Caco-2 (cell line): Measurements from ENCODE around the gene CASP1. TPM values are rescaled to one million over a fixed set of nuclear protein-coding genes. Genes with fewer than 3 reads are reported as not detected.

Experiments
- BruUV-seq: library from RNA; stranded (reverse); fragments of 400-500 nt; replicated peaks from 2 replicates; lab custom pipeline; 2021; lab: Mats Ljungman, UMichigan
- CTCF ChIA-PET: fragments of 300-600 bp; sonication (Branson Sonifier 250); formaldehyde crosslinking; loops from one replicate; lab custom pipeline; 2022; ENCODE audit warnings: antibody characterized with exemption; lab: Charles Lee
- POLR2A ChIA-PET: fragments of 300-600 bp; sonication (Branson Sonifier 250); formaldehyde crosslinking; loops from one replicate; lab custom pipeline; 2022; ENCODE audit warnings: antibody characterized with exemption; lab: Charles Lee
- DNase-seq, 2 experiments: peaks; one replicate each; pipeline versions ENCODE4 v3.0.0 to v3.0.0-alpha.2; 2020 to 2022
- H3K27me3 ChIP-seq: replicated peaks from 2 replicates; pipeline ENCODE4 v1.6.0; 2011; ENCODE audit warnings: low read length; ENCODE audit not compliant: control insufficient read depth, insufficient read depth
- H3K36me3 ChIP-seq: 2 replicates; pipeline ENCODE4 v1.5.1; 2011; ENCODE audit warnings: low read length; ENCODE audit not compliant: control insufficient read depth, insufficient read depth
- H3K4me1 ChIP-seq: fragments of 250-450 bp; sonication (Bioruptor Pico); 2 replicates; pipeline ENCODE4 v1.5.1; 2020; ENCODE audit warnings: mild to moderate bottlenecking
- H3K4me3 ChIP-seq: 2 replicates; pipeline ENCODE4 v1.5.1; 2011; ENCODE audit warnings: low read depth, mild to moderate bottlenecking, control low read depth, low read length
- H3K9me3 ChIP-seq: fragments of 250-450 bp; sonication (Bioruptor Pico); 2 replicates; pipeline ENCODE4 v1.5.1; 2020; ENCODE audit warnings: mild to moderate bottlenecking, moderate library complexity
- H3K27ac Mint-ChIP-seq: one replicate; pipeline ENCODE4 v1.8.0; 2022; ENCODE audit warnings: mixed read lengths; ENCODE audit not compliant: unreplicated experiment
- H3K27me3 Mint-ChIP-seq: one replicate; pipeline ENCODE4 v1.8.0; 2022; ENCODE audit warnings: mixed read lengths; ENCODE audit not compliant: insufficient read depth, unreplicated experiment
- H3K36me3 Mint-ChIP-seq: one replicate; pipeline ENCODE4 v1.8.0; 2022; ENCODE audit warnings: mild to moderate bottlenecking, mixed read lengths; ENCODE audit not compliant: insufficient read depth, unreplicated experiment
- H3K4me1 Mint-ChIP-seq: one replicate; pipeline ENCODE4 v1.8.0; 2022; ENCODE audit warnings: low read depth, mixed read lengths; ENCODE audit not compliant: unreplicated experiment
- H3K4me3 Mint-ChIP-seq: one replicate; pipeline ENCODE4 v1.8.0; 2022; ENCODE audit warnings: mild to moderate bottlenecking, moderate library complexity, mixed read lengths; ENCODE audit not compliant: unreplicated experiment
- H3K9me3 Mint-ChIP-seq: one replicate; pipeline ENCODE4 v1.8.0; 2022; ENCODE audit warnings: mixed read lengths; ENCODE audit not compliant: unreplicated experiment
- intact Hi-C: fragments of 100-400 bp; cut with micrococcal nuclease; formaldehyde crosslinking; loops from one replicate; pipeline ENCODE4 v1.10.0; 2022; ENCODE audit not compliant: unreplicated experiment
- total RNA-seq: library from RNA; stranded (reverse); gene quantifications from 2 replicates; pipeline ENCODE4 v1.2.3, GENCODE V29; 2022
- TF ChIP-seq, protein P1 (sequence below), 2 experiments: fragments of 200-600 bp in 1 of 2; IDR thresholded peaks; 1 replicate in 1 of 2; 2 replicates in 1 of 2; pipeline versions ENCODE4 v1.5.1 to v1.8.0; 2011 to 2022; ENCODE audit warnings: antibody characterized with exemption in 1 of 2, control low read depth in 1 of 2, inconsistent platforms in 1 of 2, low read depth in 1 of 2, low read length in 1 of 2, mild to moderate bottlenecking in 1 of 2, moderate library complexity in 1 of 2; ENCODE audit not compliant: insufficient read depth in 1 of 2, severe bottlenecking in 1 of 2, unreplicated experiment in 1 of 2

CASP1 gene
- total RNA-seq, 1 experiment from 2014 or later: 1.4 TPM

DNA sequence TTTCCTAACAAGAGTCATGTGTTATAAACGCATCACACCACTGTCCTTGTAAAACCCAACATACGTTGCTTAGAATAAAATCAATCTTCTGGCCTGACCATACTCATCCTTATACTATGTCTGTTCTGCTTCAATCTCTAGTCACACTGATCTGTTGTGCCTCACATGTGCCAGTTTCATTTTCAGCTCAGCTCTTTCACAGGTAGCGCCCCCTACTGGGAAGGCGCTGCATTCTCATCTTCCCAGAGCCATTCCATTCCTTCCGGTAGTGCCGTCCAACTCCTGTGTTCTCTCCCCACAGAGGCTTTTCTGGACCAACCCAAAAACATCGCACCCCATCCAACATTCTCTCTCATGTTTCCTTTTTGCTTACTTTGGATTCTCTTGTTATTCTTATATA is 34.1 kb downstream of the CASP1 start:
- Mint-ChIP-seq H3K9me3 (peaks cover 21% of the 10 kb centered on the region), H3K4me1 (peaks cover 18% of the 10 kb centered on the region), H3K36me3 (peaks cover 5% of the 10 kb centered on the region), H3K27me3 (no peaks in the 10 kb centered on the region), H3K4me3 (no peak overlapping the region), H3K27ac (no peak overlapping the region)
- Histone ChIP-seq H3K36me3 (no peaks in the 10 kb centered on the region), H3K4me3 (no peak overlapping the region), H3K9me3 (peaks cover 5% of the 10 kb centered on the region; the same call in 1 of the 2 replicates), H3K27me3 (no peaks in the 10 kb centered on the region), H3K4me1 (peaks cover 25% of the 10 kb centered on the region)
- TF ChIP-seq, protein P1, sequence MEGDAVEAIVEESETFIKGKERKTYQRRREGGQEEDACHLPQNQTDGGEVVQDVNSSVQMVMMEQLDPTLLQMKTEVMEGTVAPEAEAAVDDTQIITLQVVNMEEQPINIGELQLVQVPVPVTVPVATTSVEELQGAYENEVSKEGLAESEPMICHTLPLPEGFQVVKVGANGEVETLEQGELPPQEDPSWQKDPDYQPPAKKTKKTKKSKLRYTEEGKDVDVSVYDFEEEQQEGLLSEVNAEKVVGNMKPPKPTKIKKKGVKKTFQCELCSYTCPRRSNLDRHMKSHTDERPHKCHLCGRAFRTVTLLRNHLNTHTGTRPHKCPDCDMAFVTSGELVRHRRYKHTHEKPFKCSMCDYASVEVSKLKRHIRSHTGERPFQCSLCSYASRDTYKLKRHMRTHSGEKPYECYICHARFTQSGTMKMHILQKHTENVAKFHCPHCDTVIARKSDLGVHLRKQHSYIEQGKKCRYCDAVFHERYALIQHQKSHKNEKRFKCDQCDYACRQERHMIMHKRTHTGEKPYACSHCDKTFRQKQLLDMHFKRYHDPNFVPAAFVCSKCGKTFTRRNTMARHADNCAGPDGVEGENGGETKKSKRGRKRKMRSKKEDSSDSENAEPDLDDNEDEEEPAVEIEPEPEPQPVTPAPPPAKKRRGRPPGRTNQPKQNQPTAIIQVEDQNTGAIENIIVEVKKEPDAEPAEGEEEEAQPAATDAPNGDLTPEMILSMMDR (IDR thresholded peaks at IDR 0.05; ENCODE audit: insufficient read depth in 1 of 2, low read depth in 1 of 2, low read length in 1 of 2, severe bottlenecking in 1 of 2, unreplicated experiment in 1 of 2): peak; percentile 25 to 68
- ChIA-PET CTCF (no interaction called here), POLR2A (no interaction called here)
- BruUV-seq: no TSS peak
- intact Hi-C loops: no loop called here
- no peak for DNase-seq

DNA sequence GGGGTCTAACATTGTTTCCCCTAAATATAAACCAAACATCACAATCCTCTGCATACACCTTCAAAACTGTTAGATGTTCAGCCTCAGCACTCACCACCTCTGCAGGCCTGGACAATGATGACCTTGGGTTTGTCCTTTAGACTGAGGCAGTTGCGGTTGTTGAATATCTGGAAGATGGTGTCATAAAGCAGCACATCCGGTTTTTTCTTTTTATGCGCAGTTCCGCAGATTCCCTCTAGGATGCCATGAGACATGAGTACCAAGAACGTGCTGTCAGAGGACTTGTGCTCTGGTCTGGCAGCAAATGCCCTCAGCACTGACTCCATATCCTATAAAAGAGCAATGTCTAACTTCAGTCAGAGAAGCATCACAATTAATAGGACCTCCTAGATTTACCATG is 34.8 kb downstream of the CASP1 start:
- DNase-seq: peak; percentile 59 to 63

GRCh38 chr11:104999721-105000120 is 35.2 kb downstream of the CASP1 start:
- H3K36me3 ChIP-seq: no peaks in the 10 kb centered on the region
- no peak overlapping the region for H3K4me3 Mint-ChIP-seq
- TF ChIP-seq, protein P1 (IDR thresholded peaks at IDR 0.05; ENCODE audit: insufficient read depth in 1 of 2, low read depth in 1 of 2, low read length in 1 of 2, severe bottlenecking in 1 of 2, unreplicated experiment in 1 of 2): no peak
- H3K27ac Mint-ChIP-seq: no peak overlapping the region
- H3K4me3 ChIP-seq: no peak overlapping the region
- peaks cover 16% of the 10 kb centered on the region for H3K4me1 Mint-ChIP-seq
- BruUV-seq: no TSS peak
- peaks cover 5% of the 10 kb centered on the region; the same call in 1 of the 2 replicates for H3K9me3 ChIP-seq
- H3K4me1 ChIP-seq: peaks cover 14% of the 10 kb centered on the region
- H3K36me3 Mint-ChIP-seq: peaks cover 5% of the 10 kb centered on the region
- no peaks in the 10 kb centered on the region for H3K27me3 Mint-ChIP-seq
- ChIA-PET CTCF (no interaction called here), POLR2A (no interaction called here)
- no peaks in the 10 kb centered on the region for H3K27me3 ChIP-seq
- H3K9me3 Mint-ChIP-seq: peaks cover 26% of the 10 kb centered on the region
- no peak for DNase-seq
- intact Hi-C loops: loop anchor here (5.0 kb wide), 1 partner anchor 863 kb away; no protein-coding TSS in a partner anchor

More for the DNA sequence above, 34.8 kb downstream of the CASP1 start:
- Histone ChIP-seq H3K9me3 (peaks cover 5% of the 10 kb centered on the region; the same call in 1 of the 2 replicates), H3K27me3 (no peaks in the 10 kb centered on the region), H3K4me1 (peaks cover 19% of the 10 kb centered on the region), H3K36me3 (no peaks in the 10 kb centered on the region), H3K4me3 (no peak overlapping the region)
- intact Hi-C loops: no loop called here
- no peaks in the 10 kb centered on the region for H3K27me3 Mint-ChIP-seq
- CTCF ChIA-PET: no interaction called here
- no peak overlapping the region for H3K4me3 Mint-ChIP-seq
- H3K4me1 Mint-ChIP-seq: peaks cover 14% of the 10 kb centered on the region
- TF ChIP-seq, protein P1 (IDR thresholded peaks at IDR 0.05; ENCODE audit: insufficient read depth in 1 of 2, low read depth in 1 of 2, low read length in 1 of 2, severe bottlenecking in 1 of 2, unreplicated experiment in 1 of 2): peak; percentile 22 to 38
- POLR2A ChIA-PET: no interaction called here
- peaks cover 5% of the 10 kb centered on the region for H3K36me3 Mint-ChIP-seq
- BruUV-seq: no TSS peak
- peaks cover 22% of the 10 kb centered on the region for H3K9me3 Mint-ChIP-seq
- H3K27ac Mint-ChIP-seq: no peak overlapping the region
